Measurements from ENCODE around the gene NIM1K.

Gene NIM1K

GRCh38 chr5:43174586-43174985 is 17.4 kb upstream of the NIM1K start:
- ATAC-seq: no peak
- no peak for TF ChIP-seq SNAI2 (CRISPR knock-in tag; IDR thresholded peaks at IDR 0.05)
- no peak for TF ChIP-seq GLIS3 (CRISPR knock-in tag; IDR thresholded peaks at IDR 0.05)
- TF ChIP-seq TOX (CRISPR knock-in tag; IDR thresholded peaks at IDR 0.05; ENCODE audit: borderline replicate concordance): no peak
- no peak for TF ChIP-seq BACH2 (CRISPR knock-in tag; IDR thresholded peaks at IDR 0.05; ENCODE audit: borderline replicate concordance)
- no peak for TF ChIP-seq CREB5 (CRISPR knock-in tag; IDR thresholded peaks at IDR 0.05; ENCODE audit: low read depth)
- no peak for TF ChIP-seq ZFP3 (CRISPR knock-in tag; IDR thresholded peaks at IDR 0.05)
- TF ChIP-seq, protein P1, sequence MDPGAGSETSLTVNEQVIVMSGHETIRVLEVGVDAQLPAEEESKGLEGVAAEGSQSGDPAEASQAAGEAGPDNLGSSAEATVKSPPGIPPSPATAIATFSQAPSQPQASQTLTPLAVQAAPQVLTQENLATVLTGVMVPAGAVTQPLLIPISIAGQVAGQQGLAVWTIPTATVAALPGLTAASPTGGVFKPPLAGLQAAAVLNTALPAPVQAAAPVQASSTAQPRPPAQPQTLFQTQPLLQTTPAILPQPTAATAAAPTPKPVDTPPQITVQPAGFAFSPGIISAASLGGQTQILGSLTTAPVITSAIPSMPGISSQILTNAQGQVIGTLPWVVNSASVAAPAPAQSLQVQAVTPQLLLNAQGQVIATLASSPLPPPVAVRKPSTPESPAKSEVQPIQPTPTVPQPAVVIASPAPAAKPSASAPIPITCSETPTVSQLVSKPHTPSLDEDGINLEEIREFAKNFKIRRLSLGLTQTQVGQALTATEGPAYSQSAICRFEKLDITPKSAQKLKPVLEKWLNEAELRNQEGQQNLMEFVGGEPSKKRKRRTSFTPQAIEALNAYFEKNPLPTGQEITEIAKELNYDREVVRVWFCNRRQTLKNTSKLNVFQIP (CRISPR knock-in tag; IDR thresholded peaks at IDR 0.05; ENCODE audit: borderline replicate concordance, low read depth): no peak
- no peak for TF ChIP-seq TCF4 (CRISPR knock-in tag; IDR thresholded peaks at IDR 0.05; ENCODE audit: borderline replicate concordance)
- TF ChIP-seq ZC3H10 (CRISPR knock-in tag; IDR thresholded peaks at IDR 0.05): no peak
- no peak for TF ChIP-seq ZFP30 (CRISPR knock-in tag; IDR thresholded peaks at IDR 0.05)
- no peak for TF ChIP-seq ZNF70 (CRISPR knock-in tag; IDR thresholded peaks at IDR 0.05)
- no peak for TF ChIP-seq CSRNP3 (CRISPR knock-in tag; IDR thresholded peaks at IDR 0.05)
- no peak for TF ChIP-seq CSDC2 (CRISPR knock-in tag; IDR thresholded peaks at IDR 0.05)
- no peak for TF ChIP-seq ISL1 (CRISPR knock-in tag; IDR thresholded peaks at IDR 0.05)
- TF ChIP-seq RARB (CRISPR knock-in tag; IDR thresholded peaks at IDR 0.05): no peak
- no peak for TF ChIP-seq PATZ1 (CRISPR knock-in tag; IDR thresholded peaks at IDR 0.05; ENCODE audit: borderline replicate concordance)
- TF ChIP-seq PPARA (CRISPR knock-in tag; IDR thresholded peaks at IDR 0.05; ENCODE audit: borderline replicate concordance): no peak
- TF ChIP-seq ZNF565 (CRISPR knock-in tag; conservative IDR thresholded peaks at IDR 0.05; ENCODE audit: low read depth): no peak
- TF ChIP-seq OSR1 (CRISPR knock-in tag; IDR thresholded peaks at IDR 0.05): no peak

DNA sequence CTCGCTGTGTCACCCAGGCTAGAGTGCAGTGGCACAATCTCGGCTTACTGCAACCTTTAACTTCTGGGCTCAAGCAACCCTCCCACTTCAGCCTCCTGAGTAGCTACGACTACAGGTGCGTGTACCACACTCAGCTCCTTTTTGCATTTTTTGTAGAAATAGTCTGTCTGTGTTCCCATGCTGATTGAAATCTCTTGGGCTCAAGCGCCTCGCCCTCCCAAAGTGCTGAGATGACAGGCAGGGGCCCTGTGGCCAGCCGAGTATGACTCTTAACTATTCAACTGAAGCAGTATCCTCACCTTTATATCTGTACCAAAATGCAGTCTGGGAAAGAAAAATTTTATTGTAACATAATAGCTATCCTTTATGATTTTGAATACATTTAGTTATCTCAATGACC is 12.2 kb upstream of the NIM1K start:
- no peak for ATAC-seq
- TF ChIP-seq ESRRG (CRISPR knock-in tag; IDR thresholded peaks at IDR 0.05) (no peak), CSRNP3 (CRISPR knock-in tag; IDR thresholded peaks at IDR 0.05) (no peak), PPARA (CRISPR knock-in tag; IDR thresholded peaks at IDR 0.05; ENCODE audit: borderline replicate concordance) (no peak), ZNF565 (CRISPR knock-in tag; conservative IDR thresholded peaks at IDR 0.05; ENCODE audit: low read depth) (no peak), ZNF70 (CRISPR knock-in tag; IDR thresholded peaks at IDR 0.05) (no peak), BACH2 (CRISPR knock-in tag; IDR thresholded peaks at IDR 0.05; ENCODE audit: borderline replicate concordance) (no peak), ARNTL (CRISPR knock-in tag; IDR thresholded peaks at IDR 0.05; ENCODE audit: borderline replicate concordance, low read depth) (no peak), TCF4 (CRISPR knock-in tag; IDR thresholded peaks at IDR 0.05; ENCODE audit: borderline replicate concordance) (no peak), RARB (CRISPR knock-in tag; IDR thresholded peaks at IDR 0.05) (no peak), OSR1 (CRISPR knock-in tag; IDR thresholded peaks at IDR 0.05) (no peak), ZFP3 (CRISPR knock-in tag; IDR thresholded peaks at IDR 0.05) (no peak), GLIS3 (CRISPR knock-in tag; IDR thresholded peaks at IDR 0.05) (no peak), PATZ1 (CRISPR knock-in tag; IDR thresholded peaks at IDR 0.05; ENCODE audit: borderline replicate concordance) (no peak), TSHZ2 (CRISPR knock-in tag; IDR thresholded peaks at IDR 0.05) (no peak), ZNF8 (CRISPR knock-in tag; IDR thresholded peaks at IDR 0.05) (no peak), CREB5 (CRISPR knock-in tag; IDR thresholded peaks at IDR 0.05; ENCODE audit: low read depth) (no peak), CSDC2 (CRISPR knock-in tag; IDR thresholded peaks at IDR 0.05) (no peak), ZC3H10 (CRISPR knock-in tag; IDR thresholded peaks at IDR 0.05) (no peak)
- TF ChIP-seq, protein P1 (CRISPR knock-in tag; IDR thresholded peaks at IDR 0.05; ENCODE audit: borderline replicate concordance, low read depth): no peak
